Measurements from ENCODE around the gene CUBN.

CUBN gene

GRCh38 chr10:17162828-17163227, 33.2 kb upstream of the CUBN start:
- Histone ChIP-seq H2AFZ (no peak overlapping the region), H3K9me3 (ENCODE audit: control insufficient read depth, low read length) (no peaks in the 10 kb centered on the region), H3K4me1 (no peaks in the 10 kb centered on the region), H3K27me3 (ENCODE audit: control insufficient read depth, insufficient read depth, low read length) (no peaks in the 10 kb centered on the region), H3K4me3 (ENCODE audit: low read depth, low read length) (no peak overlapping the region), H3K9ac (no peak overlapping the region), H3K4me2 (ENCODE audit: low read length) (no peak overlapping the region), H3K27ac (no peak overlapping the region), H3K36me3 (ENCODE audit: control insufficient read depth, insufficient read depth, low read length) (no peaks in the 10 kb centered on the region), H3K79me2 (no peaks in the 10 kb centered on the region)
- TF ChIP-seq CTCF (IDR thresholded peaks at IDR 0.05) = no peak

- Histone ChIP-seq H3K79me2 (no peaks in the 10 kb centered on the region), H3K4me2 (ENCODE audit: low read length) (no peak overlapping the region), H3K27ac (no peak overlapping the region), H3K4me3 (ENCODE audit: low read depth, low read length) (no peak overlapping the region), H3K27me3 (ENCODE audit: control insufficient read depth, insufficient read depth, low read length) (no peaks in the 10 kb centered on the region), H3K9me3 (ENCODE audit: control insufficient read depth, low read length) (no peaks in the 10 kb centered on the region), H2AFZ (no peak overlapping the region), H3K9ac (no peak overlapping the region), H3K36me3 (ENCODE audit: control insufficient read depth, insufficient read depth, low read length) (no peaks in the 10 kb centered on the region), H3K4me1 (no peaks in the 10 kb centered on the region)
- no peak for TF ChIP-seq CTCF (IDR thresholded peaks at IDR 0.05)
These were observed 32.2 kb upstream of the CUBN start for GRCh38 chr10:17161775-17162174.

GRCh38 chr10:17157024-17157423, 27.4 kb upstream of the CUBN start:
- no peak overlapping the region for H3K27ac ChIP-seq
- no peak for TF ChIP-seq CTCF (IDR thresholded peaks at IDR 0.05)
- H3K36me3 ChIP-seq (ENCODE audit: control insufficient read depth, insufficient read depth, low read length) = no peaks in the 10 kb centered on the region
- H3K4me2 ChIP-seq (ENCODE audit: low read length) = no peak overlapping the region
- no peaks in the 10 kb centered on the region for H3K27me3 ChIP-seq (ENCODE audit: control insufficient read depth, insufficient read depth, low read length)
- no peaks in the 10 kb centered on the region for H3K9me3 ChIP-seq (ENCODE audit: control insufficient read depth, low read length)
- H3K79me2 ChIP-seq = no peaks in the 10 kb centered on the region
- H3K9ac ChIP-seq = no peak overlapping the region
- H3K4me1 ChIP-seq = no peaks in the 10 kb centered on the region
- no peak overlapping the region for H3K4me3 ChIP-seq (ENCODE audit: low read depth, low read length)
- no peak overlapping the region for H2AFZ ChIP-seq

- H3K36me3 ChIP-seq (ENCODE audit: control insufficient read depth, insufficient read depth, low read length) = no peaks in the 10 kb centered on the region
- no peak overlapping the region for H3K4me3 ChIP-seq (ENCODE audit: low read depth, low read length)
- H3K27ac ChIP-seq = no peak overlapping the region
- H3K9ac ChIP-seq = no peak overlapping the region
- no peak overlapping the region for H3K4me2 ChIP-seq (ENCODE audit: low read length)
- no peaks in the 10 kb centered on the region for H3K4me1 ChIP-seq
- no peaks in the 10 kb centered on the region for H3K79me2 ChIP-seq
- H2AFZ ChIP-seq = no peak overlapping the region
- no peaks in the 10 kb centered on the region for H3K9me3 ChIP-seq (ENCODE audit: control insufficient read depth, low read length)
- H3K27me3 ChIP-seq (ENCODE audit: control insufficient read depth, insufficient read depth, low read length) = no peaks in the 10 kb centered on the region
- no peak for TF ChIP-seq CTCF (IDR thresholded peaks at IDR 0.05)
These were observed 26.2 kb upstream of the CUBN start for GRCh38 chr10:17155826-17156225.

GRCh38 chr10:17154116-17154515, 24.5 kb upstream of the CUBN start:
- Histone ChIP-seq H3K27ac (no peak overlapping the region), H3K36me3 (ENCODE audit: control insufficient read depth, insufficient read depth, low read length) (no peaks in the 10 kb centered on the region)
- no peak for TF ChIP-seq CTCF (IDR thresholded peaks at IDR 0.05)

More at GRCh38 chr10:17154116-17154515, 24.5 kb upstream of the CUBN start:
- Histone ChIP-seq H3K9ac (no peak overlapping the region), H3K4me3 (ENCODE audit: low read depth, low read length) (no peak overlapping the region), H2AFZ (no peak overlapping the region), H3K79me2 (no peaks in the 10 kb centered on the region), H3K4me2 (ENCODE audit: low read length) (no peak overlapping the region), H3K9me3 (ENCODE audit: control insufficient read depth, low read length) (no peaks in the 10 kb centered on the region), H3K27me3 (ENCODE audit: control insufficient read depth, insufficient read depth, low read length) (no peaks in the 10 kb centered on the region), H3K4me1 (no peaks in the 10 kb centered on the region)

Data from parathyroid adenoma (tissue), 2 donors.